C1 segment of cervical spinal cord (tissue), 14 donors: Measurements from ENCODE around the gene CKLF.

Experiments
- DNase-seq, 14 donors: peaks; one replicate each; lab custom pipeline; 2025; lab: John Stamatoyannopoulos, UW

CKLF gene

DNA sequence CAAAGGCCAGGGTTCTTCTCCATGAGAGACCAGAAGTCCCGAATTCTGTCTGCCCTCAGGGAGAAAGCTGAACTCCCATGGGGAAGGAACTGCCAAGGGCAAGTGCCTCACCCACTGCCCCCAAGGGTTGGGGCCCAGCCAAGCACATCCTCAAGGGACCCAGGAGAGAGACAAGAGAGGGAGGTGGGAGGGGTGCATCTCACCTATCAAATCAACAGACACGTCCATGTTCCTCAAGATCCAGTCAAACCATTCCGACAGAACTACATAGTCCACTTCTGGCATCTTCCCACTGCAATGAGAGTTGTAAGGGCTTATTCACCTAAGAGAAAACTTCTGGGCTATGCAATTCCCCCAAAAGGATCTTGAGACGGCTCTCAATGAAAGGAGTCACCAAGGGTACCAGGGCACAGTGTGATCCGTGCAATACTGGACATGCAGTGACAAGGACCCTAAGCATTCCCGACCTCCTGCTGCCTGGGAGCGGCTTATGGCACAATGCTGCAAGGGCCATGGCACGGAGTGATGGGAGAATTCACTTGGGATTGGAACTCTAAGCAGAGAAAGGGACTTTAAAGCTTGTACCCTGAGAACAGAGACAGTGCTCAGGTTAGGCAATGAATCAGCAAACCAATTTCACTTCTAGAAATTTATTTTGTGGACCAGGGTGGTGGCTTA is 34.7 kb upstream of the CKLF start:
- peak in 2 of 14 donors; percentile 36 to 49 for DNase-seq

DNA sequence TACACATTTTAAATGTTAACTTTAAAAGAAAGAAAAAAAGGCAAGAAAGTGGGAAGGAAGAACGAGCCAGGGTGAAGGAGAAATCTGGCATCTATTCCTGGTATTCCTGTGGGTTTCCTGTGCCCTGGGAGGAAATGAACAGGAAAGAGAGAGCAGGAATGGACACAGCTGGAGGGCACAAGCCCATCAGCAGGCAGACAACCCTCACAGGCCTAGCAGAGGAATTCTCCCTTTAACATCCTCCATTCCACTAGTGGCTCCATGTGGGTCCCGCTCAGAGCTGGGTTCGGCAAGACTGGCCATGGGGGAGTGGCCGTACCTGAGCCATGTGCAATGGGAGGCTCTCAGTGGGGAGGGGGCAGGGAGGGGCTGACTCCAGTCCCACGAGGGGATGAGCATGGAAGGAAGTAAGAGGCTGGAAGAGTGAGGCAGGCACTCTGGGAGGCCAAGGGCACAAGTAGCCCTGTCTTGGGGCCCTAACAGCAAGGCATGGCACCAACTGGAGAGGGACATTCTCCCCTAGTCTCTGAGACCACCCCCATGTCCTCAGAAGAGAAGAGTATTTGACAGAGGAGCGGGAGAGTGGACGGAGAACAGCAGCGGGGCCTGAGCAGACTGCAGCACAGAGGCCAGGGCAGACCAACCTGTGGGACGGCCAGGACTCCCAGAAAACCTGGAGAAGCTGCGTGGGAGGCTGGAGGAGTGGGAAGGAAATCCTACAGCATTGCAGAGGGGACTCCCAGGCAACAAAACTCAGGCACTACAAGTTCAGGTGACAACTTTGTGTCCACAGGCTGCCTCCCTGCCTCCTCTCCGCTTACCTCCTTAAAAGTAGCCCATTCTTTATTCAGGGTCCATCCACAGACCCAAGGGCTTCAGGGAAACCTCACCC is 32.6 kb upstream of the CKLF start:
- no peak for DNase-seq

DNA sequence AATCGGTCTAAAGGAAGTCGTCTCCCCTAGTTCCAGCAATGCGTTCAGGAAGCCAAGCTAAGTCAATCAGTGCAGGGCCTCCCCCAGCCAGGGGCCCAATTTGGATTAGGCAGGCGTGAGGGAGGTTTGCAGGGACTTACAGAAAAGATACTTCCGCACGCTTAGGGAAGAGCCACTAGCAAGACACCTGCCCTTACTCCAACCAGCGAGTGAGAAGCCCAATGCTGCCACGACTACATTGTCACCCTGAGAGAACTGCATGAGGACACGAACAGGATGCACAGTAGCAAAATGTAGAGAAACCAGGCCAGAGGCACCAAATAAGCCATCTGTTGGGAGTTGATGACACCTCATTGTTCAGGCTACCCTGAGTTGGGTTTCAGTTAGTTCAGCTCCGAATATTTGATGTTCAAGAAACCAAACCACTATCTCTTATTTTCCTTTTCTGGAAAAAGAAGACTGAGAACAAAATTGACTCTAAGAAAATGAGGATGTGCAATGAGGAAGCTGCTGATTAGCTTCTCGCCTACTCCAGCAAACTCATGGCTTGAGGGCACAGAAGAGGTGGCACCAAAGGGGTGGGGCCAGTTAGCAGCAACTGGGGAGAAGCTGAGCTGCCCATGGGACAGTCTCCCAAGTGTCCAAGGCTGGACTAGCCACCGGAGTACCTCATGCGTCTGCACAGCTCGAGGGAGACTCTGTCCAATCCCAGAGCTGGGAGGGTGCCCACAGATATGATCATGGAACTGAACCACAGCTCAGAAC is 31.8 kb upstream of the CKLF start:
- peak in 5 of 14 donors; percentile 5 to 45 (median 27) for DNase-seq

GRCh38 chr16:66521252-66521713 is 31.1 kb upstream of the CKLF start:
- no peak for DNase-seq

DNA sequence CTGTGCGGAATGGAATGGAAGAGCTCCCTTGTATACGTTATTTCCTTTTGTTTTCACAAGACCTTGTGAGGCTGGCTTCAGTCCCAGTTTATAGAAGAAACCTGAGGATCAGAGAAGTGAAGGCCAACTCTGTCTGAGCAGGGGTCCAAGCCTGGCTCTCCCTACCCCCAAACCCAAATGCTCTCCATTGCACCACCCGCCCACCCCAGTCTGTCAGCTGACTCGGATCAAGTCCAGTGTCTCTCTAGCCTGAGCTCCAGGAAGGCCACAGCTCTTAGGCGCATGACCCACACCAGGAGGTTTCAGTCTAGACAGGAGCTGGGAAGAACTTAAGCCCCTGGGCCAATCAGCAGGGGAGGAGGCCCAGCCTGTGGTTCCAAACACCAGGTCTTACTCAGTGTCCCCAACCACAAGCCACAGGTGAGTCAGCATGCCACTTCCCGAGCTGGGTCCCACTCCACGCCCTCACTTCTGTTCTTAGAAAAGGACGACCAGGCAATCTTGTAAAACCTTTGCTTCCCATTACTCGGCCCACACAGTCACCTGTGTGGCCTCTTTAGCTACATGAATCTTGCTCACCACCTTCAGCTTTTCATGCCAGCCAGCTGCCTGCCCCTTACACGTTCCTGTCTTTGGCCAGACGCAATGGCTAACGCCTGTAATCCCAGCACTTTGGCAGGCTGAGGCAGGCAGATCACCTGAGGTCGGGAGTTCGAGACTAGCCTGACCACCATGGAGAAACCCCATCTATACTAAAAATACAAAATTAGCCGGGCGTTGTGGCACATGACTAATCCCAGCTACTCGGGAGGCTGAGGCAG is 30.2 kb upstream of the CKLF start:
- peak in 5 of 14 donors; percentile 8 to 69 (median 34) for DNase-seq

GRCh38 chr16:66522816-66523590 is 29.4 kb upstream of the CKLF start:
- DNase-seq: no peak

- no peak for DNase-seq
Observed at GRCh38 chr16:66523861-66524354, 28.5 kb upstream of the CKLF start.

DNA sequence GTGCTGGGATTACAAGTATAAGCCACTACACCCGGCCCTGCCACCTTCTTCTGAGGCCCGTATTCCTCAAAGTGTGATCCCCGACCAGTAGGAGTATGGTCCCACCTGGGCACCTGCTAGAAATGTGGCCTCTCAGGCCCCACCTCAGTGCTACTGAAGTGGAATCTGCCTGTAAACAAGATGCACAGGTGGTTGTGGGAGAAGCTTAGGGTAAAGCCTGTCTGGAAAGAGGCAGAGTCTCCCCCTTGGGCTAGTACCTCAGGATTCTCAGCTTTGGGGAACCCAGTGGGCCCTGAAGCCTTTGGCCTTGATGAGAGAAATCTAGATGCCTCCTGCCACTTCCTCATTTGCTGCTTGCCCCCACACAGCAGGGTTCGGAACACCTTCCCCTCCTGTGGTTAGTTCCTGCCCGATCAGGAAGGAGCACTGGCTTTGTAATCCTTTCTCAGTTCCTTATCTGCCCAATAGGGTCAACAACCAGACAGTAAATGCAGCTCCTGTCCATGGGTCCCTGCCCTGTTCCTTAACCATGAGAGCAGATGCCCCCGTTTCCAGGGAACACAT is 27.7 kb upstream of the CKLF start:
- peak in 8 of 14 donors; percentile 16 to 66 (median 44) for DNase-seq

GRCh38 chr16:66525396-66526180 is 26.8 kb upstream of the CKLF start:
- no peak for DNase-seq

DNA sequence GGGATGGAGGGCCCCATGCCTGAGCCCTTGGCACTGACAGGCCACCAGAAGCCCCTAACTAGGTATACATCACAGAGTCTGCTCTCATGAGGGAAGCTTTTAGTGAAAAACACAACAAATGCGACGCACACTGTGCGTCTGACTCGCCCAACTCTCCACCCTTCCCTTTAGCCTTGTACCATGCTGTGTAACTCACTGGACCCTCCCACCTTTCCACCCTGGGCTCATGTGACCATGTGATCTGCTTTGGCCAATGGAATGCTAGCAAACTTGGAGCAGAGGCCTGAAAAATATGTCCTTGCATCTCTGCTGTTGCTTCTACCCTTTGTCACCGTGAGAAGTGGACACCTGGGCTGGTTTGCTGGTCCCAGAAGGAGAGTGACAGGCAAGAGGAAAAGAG is 24.1 kb upstream of the CKLF start:
- no peak for DNase-seq

DNA sequence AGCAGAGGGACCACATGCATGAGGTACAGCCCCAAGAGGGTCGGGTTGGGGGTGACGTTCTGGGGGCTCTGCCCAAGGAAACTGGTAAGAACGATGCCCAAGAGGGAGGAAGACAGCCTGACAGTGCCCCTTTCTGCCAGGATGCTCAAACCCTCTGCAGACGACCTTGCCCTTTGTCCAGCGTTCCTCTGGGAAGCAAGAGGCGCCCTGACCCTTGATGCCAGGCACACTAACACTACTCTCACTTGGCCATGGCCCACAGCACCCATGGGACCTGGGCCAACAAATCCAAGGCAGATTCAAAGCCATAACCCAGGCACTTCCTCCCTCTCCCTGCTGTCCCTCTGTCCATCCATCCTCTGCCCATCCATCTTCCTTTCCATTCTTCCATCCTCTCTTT is 22.9 kb upstream of the CKLF start:
- DNase-seq: no peak

GRCh38 chr16:66534376-66534799 is 18.0 kb upstream of the CKLF start:
- no peak for DNase-seq

DNA sequence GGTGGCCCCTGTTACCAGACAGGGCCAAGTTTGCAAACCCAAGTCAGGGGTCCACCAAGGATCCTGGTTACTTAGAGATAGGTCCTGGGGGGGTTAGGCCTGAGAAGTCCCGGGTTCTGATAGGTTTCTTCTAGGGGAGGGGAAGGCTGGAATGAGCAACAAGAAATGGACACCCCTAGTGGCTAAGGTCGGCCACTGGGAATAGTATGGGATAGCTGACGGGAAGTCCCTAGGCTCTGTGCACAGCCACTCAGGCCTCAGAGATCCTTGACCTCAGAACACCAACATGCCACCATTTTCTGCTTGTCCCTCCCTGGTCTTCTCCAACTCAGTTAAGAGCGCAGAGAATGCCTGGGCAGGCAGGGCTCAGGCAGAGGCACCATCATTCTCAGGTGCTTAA is 15.9 kb upstream of the CKLF start:
- DNase-seq: no peak

GRCh38 chr16:66537236-66537635 is 15.1 kb upstream of the CKLF start:
- no peak for DNase-seq

DNA sequence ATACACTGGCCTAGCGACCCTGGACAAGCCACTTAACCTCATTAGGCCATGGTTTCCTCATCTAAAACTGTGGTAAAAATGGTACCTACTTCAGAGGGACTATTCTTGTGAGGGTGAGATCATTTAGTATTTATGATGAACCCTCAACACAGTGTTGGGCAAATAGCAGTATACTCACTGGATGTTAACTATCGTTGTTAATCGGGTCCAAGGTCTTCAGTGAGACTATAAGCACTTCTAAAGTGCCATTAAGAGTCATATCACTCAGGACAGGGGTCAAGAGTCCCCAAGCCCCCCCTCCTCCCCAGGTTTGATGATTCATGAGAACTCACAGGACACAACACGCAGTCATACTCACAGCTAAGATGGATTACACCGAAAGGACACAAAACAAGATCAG is 13.5 kb upstream of the CKLF start:
- no peak for DNase-seq

GRCh38 chr16:66539623-66540469 is 12.5 kb upstream of the CKLF start:
- peak in 1 of 14 donors; percentile 59 for DNase-seq

- no peak for DNase-seq
Observed at GRCh38 chr16:66541388-66542355, 10.7 kb upstream of the CKLF start.
